Measurements from ENCODE around the gene RNF44. TPM values are rescaled to one million over a fixed set of nuclear protein-coding genes. Genes with fewer than 3 reads are reported as not detected.

Gene RNF44
- total RNA-seq, 1 donor from 2014 or later = 169 TPM

GRCh38 chr5:176550275-176550831, 13.2 kb upstream of the RNF44 start:
- Mint-ChIP-seq H3K36me3 (no peaks in the 10 kb centered on the region), H3K4me1 (no peaks in the 10 kb centered on the region), H3K9me3 (no peaks in the 10 kb centered on the region), H3K4me3 (no peak overlapping the region), H3K27ac (no peak overlapping the region), H3K27me3 (ENCODE audit: low read depth) (peaks cover 19% of the 10 kb centered on the region)
- TF ChIP-seq CTCF (IDR thresholded peaks at IDR 0.05; ENCODE audit: unreplicated experiment) = no peak
- no peak for DNase-seq (ENCODE audit: low spot score in 2 of 2, unreplicated experiment in 2 of 2)

- no peaks in the 10 kb centered on the region for H3K9me3 Mint-ChIP-seq
- H3K4me3 Mint-ChIP-seq = no peak overlapping the region
- DNase-seq (ENCODE audit: low spot score in 2 of 2, unreplicated experiment in 2 of 2) = no peak
- no peak overlapping the region for H3K27ac Mint-ChIP-seq
- H3K4me1 Mint-ChIP-seq = no peaks in the 10 kb centered on the region
- no peaks in the 10 kb centered on the region for H3K36me3 Mint-ChIP-seq
- peaks cover 19% of the 10 kb centered on the region for H3K27me3 Mint-ChIP-seq (ENCODE audit: low read depth)
- TF ChIP-seq CTCF (IDR thresholded peaks at IDR 0.05; ENCODE audit: unreplicated experiment) = no peak
These were observed 12.7 kb upstream of the RNF44 start for GRCh38 chr5:176549871-176550270.

GRCh38 chr5:176548967-176549444, 11.8 kb upstream of the RNF44 start, which contains the start of gene CDHR2:
Gene CDHR2 (plus strand): TSS chr5:176549342. CDS start chr5:176565353, 16,011 bp downstream.
- H3K27me3 Mint-ChIP-seq (ENCODE audit: low read depth) = peaks cover 19% of the 10 kb centered on the region
- H3K36me3 Mint-ChIP-seq = no peaks in the 10 kb centered on the region
- H3K4me1 Mint-ChIP-seq = peaks cover under 1% of the 10 kb centered on the region
- TF ChIP-seq CTCF (IDR thresholded peaks at IDR 0.05; ENCODE audit: unreplicated experiment) = no peak
- no peak for DNase-seq (ENCODE audit: low spot score in 2 of 2, unreplicated experiment in 2 of 2)
- H3K9me3 Mint-ChIP-seq = no peaks in the 10 kb centered on the region
- no peak within 1 kb of the TSS for H3K4me3 Mint-ChIP-seq
- H3K27ac Mint-ChIP-seq = no peak within 1 kb of the TSS

- H3K4me1 Mint-ChIP-seq = peaks cover 3% of the 10 kb centered on the region
- H3K4me3 Mint-ChIP-seq = no peak overlapping the region
- DNase-seq (ENCODE audit: low spot score in 2 of 2, unreplicated experiment in 2 of 2) = no peak
- no peak overlapping the region for H3K27ac Mint-ChIP-seq
- no peaks in the 10 kb centered on the region for H3K9me3 Mint-ChIP-seq
- no peaks in the 10 kb centered on the region for H3K36me3 Mint-ChIP-seq
- peaks cover 8% of the 10 kb centered on the region for H3K27me3 Mint-ChIP-seq (ENCODE audit: low read depth)
- no peak for TF ChIP-seq CTCF (IDR thresholded peaks at IDR 0.05; ENCODE audit: unreplicated experiment)
These were observed 10.6 kb upstream of the RNF44 start for GRCh38 chr5:176547802-176548201.

GRCh38 chr5:176545737-176546509, 8.7 kb upstream of the RNF44 start:
- Mint-ChIP-seq H3K36me3 (no peaks in the 10 kb centered on the region), H3K27me3 (ENCODE audit: low read depth) (no peaks in the 10 kb centered on the region), H3K4me3 (no peak overlapping the region), H3K9me3 (no peaks in the 10 kb centered on the region), H3K27ac (no peak overlapping the region), H3K4me1 (peaks cover 19% of the 10 kb centered on the region)
- no peak for TF ChIP-seq CTCF (IDR thresholded peaks at IDR 0.05; ENCODE audit: unreplicated experiment)
- no peak for DNase-seq (ENCODE audit: low spot score in 2 of 2, unreplicated experiment in 2 of 2)
